ENCODE data around the gene SYNJ2. TPM values are rescaled to one million over a fixed set of nuclear protein-coding genes. Genes with fewer than 3 reads are reported as not detected.

Gene SYNJ2
- total and polyA plus RNA-seq, 2 experiments from 2014 or later = 2.8 to 5.6 TPM

- Histone ChIP-seq H3K4me1 (ENCODE audit: insufficient read depth) (no peaks in the 10 kb centered on the region), H3K9me2 (ENCODE audit: insufficient read depth) (no peaks in the 10 kb centered on the region), H2AFZ (no peak overlapping the region), H3K4me3 (no peak overlapping the region), H3K27ac (ENCODE audit: low read depth) (no peak overlapping the region), H3F3A (replicated peaks; ENCODE audit: low read depth) (no peaks in the 10 kb centered on the region), H4K20me1 (replicated peaks; ENCODE audit: insufficient read depth) (no peaks in the 10 kb centered on the region), H3K27me3 (ENCODE audit: insufficient read depth) (no peaks in the 10 kb centered on the region), H3K79me2 (replicated peaks; ENCODE audit: insufficient read depth) (no peaks in the 10 kb centered on the region), H3K36me3 (ENCODE audit: insufficient read depth) (no peaks in the 10 kb centered on the region), H3K4me2 (no peak overlapping the region)
- Mint-ChIP-seq H3K4me3 (no peak overlapping the region), H3K4me1 (peaks cover 16% of the 10 kb centered on the region; the same call in 2 of the 3 replicates), H3K36me3 (ENCODE audit: low read depth) (peaks cover 11% of the 10 kb centered on the region; the same call in 1 of the 3 replicates), H3K27ac (peak overlapping the region; percentile 53), H3K9me3 (no peaks in the 10 kb centered on the region), H3K27me3 (ENCODE audit: insufficient read depth, low read depth, poor library complexity) (peaks cover 7% of the 10 kb centered on the region)
- DNase-seq (ENCODE audit: low spot score) (no peak), ATAC-seq (peak; percentile 49)
- TF ChIP-seq CREB1 (CRISPR knock-in tag; IDR thresholded peaks at IDR 0.05; ENCODE audit: low read depth) = no peak
- TF ChIP-seq ZNF462 (CRISPR knock-in tag; IDR thresholded peaks at IDR 0.05) = no peak
- no peak for TF ChIP-seq JUNB (IDR thresholded peaks at IDR 0.05; ENCODE audit: unreplicated experiment)
- TF ChIP-seq EZH2 (IDR thresholded peaks at IDR 0.05; ENCODE audit: low read depth, unreplicated experiment) = no peak
- TF ChIP-seq REST (IDR thresholded peaks at IDR 0.05; ENCODE audit: unreplicated experiment) = no peak
- no peak for TF ChIP-seq ZNF331 (CRISPR knock-in tag; IDR thresholded peaks at IDR 0.05; ENCODE audit: low read depth)
- no peak for TF ChIP-seq CTCF (conservative IDR thresholded peaks at IDR 0.05; ENCODE audit: low read depth in 2 of 2)
- TF ChIP-seq EZH2phosphoT487 (IDR thresholded peaks at IDR 0.05; ENCODE audit: unreplicated experiment) = no peak
- no peak for TF ChIP-seq STAT1 (IDR thresholded peaks at IDR 0.05; ENCODE audit: unreplicated experiment)
- no peak for TF ChIP-seq NANOG (IDR thresholded peaks at IDR 0.05; ENCODE audit: borderline replicate concordance)
- no peak for TF ChIP-seq ZNF114 (CRISPR knock-in tag; IDR thresholded peaks at IDR 0.05)
These were observed 87.5 kb downstream of the SYNJ2 start for GRCh38 chr6:158068893-158069799.

Measured in GM23338 (cell line).